Measurements from ENCODE around the gene CCDC88C.

- TF ChIP-seq CTCF (IDR thresholded peaks at IDR 0.05): no peak
- TF ChIP-seq POLR2A (IDR thresholded peaks at IDR 0.05): no peak
These were observed 110.6 kb downstream of the CCDC88C start for GRCh38 chr14:91307046-91307445.
